Vagina (tissue), 2 donors: ENCODE results near the gene ZNF385C.
A peak's percentile ranks its signal among the peaks of the same experiment; 100 is the strongest.

Experiments used
- POLR2A ChIP-seq, 2 donors: fragments of 450-650 bp; IDR thresholded peaks; one replicate each; pipeline ENCODE4 v1.6.1; 2017; ENCODE audit warnings: antibody characterized with exemption in 2 of 2, mild to moderate bottlenecking in 2 of 2, moderate library complexity in 2 of 2
- TF ChIP-seq, protein P1 (sequence below), 3 experiments: fragments of 450-650 bp in 2 of 3; fragments of 200-600 bp in 1 of 3; sonication (generic) in 1 of 3; IDR thresholded peaks; one replicate each; pipeline ENCODE4 v1.5.1; 2017 to 2019; ENCODE audit warnings: antibody characterized with exemption in 3 of 3, mild to moderate bottlenecking in 2 of 3, moderate library complexity in 2 of 3

GRCh38 chr17:42019509-42020404 lies 78.5 kb downstream of the ZNF385C start, which contains the start of gene NKIRAS2:
- TF ChIP-seq, protein P1, sequence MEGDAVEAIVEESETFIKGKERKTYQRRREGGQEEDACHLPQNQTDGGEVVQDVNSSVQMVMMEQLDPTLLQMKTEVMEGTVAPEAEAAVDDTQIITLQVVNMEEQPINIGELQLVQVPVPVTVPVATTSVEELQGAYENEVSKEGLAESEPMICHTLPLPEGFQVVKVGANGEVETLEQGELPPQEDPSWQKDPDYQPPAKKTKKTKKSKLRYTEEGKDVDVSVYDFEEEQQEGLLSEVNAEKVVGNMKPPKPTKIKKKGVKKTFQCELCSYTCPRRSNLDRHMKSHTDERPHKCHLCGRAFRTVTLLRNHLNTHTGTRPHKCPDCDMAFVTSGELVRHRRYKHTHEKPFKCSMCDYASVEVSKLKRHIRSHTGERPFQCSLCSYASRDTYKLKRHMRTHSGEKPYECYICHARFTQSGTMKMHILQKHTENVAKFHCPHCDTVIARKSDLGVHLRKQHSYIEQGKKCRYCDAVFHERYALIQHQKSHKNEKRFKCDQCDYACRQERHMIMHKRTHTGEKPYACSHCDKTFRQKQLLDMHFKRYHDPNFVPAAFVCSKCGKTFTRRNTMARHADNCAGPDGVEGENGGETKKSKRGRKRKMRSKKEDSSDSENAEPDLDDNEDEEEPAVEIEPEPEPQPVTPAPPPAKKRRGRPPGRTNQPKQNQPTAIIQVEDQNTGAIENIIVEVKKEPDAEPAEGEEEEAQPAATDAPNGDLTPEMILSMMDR (IDR thresholded peaks at IDR 0.05) = peak; percentile 79 to 95 (median 83)
- peak in 1 of 2 donors; percentile 30 for TF ChIP-seq POLR2A (IDR thresholded peaks at IDR 0.05)
